Keratinocyte (primary cell): Measurements from ENCODE around the gene AKR1C2.
"Not testable (repeated sequence)": the region's sequence is repeated elsewhere in the genome, so short reads cannot be mapped to it uniquely, and the experiment has no call there.

ENCODE experiments used
- EZH2 ChIP-seq: IDR thresholded peaks from one replicate; pipeline ENCODE4 v1.6.1; 2012; ENCODE audit warnings: inconsistent platforms, mild to moderate bottlenecking, low read length, moderate library complexity
- TF ChIP-seq, protein P1 (sequence below), 3 experiments: IDR thresholded peaks in 1 of 3; conservative IDR thresholded peaks in 1 of 3; optimal IDR thresholded peaks in 1 of 3; 2 replicates in 2 of 3; 3 replicates in 1 of 3; pipeline versions ENCODE3 to v1.5.1; 2011; ENCODE audit warnings: low read length in 3 of 3, mild to moderate bottlenecking in 3 of 3, moderate library complexity in 2 of 3, control low read depth in 1 of 3, inconsistent platforms in 1 of 3; ENCODE audit not compliant: insufficient read depth in 2 of 3; ENCODE audit errors: extremely low read depth in 1 of 3

- TF ChIP-seq, protein P1, sequence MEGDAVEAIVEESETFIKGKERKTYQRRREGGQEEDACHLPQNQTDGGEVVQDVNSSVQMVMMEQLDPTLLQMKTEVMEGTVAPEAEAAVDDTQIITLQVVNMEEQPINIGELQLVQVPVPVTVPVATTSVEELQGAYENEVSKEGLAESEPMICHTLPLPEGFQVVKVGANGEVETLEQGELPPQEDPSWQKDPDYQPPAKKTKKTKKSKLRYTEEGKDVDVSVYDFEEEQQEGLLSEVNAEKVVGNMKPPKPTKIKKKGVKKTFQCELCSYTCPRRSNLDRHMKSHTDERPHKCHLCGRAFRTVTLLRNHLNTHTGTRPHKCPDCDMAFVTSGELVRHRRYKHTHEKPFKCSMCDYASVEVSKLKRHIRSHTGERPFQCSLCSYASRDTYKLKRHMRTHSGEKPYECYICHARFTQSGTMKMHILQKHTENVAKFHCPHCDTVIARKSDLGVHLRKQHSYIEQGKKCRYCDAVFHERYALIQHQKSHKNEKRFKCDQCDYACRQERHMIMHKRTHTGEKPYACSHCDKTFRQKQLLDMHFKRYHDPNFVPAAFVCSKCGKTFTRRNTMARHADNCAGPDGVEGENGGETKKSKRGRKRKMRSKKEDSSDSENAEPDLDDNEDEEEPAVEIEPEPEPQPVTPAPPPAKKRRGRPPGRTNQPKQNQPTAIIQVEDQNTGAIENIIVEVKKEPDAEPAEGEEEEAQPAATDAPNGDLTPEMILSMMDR (optimal IDR thresholded peaks at IDR 0.05 in 1 of 3, IDR thresholded peaks at IDR 0.05 in 1 of 3, conservative IDR thresholded peaks at IDR 0.05 in 1 of 3; ENCODE audit: extremely low read depth in 1 of 3, insufficient read depth in 2 of 3, low read length in 3 of 3), result peak in 1 of 3 experiments; percentile 8
- not testable (repeated sequence) for TF ChIP-seq EZH2
Observed at GRCh38 chr10:4942931-4943330, 60.7 kb downstream of the AKR1C2 start.
